Fibroblast of villous mesenchyme (primary cell): Measurements from ENCODE around the gene DSP. TPM values are rescaled to one million over a fixed set of nuclear protein-coding genes. Genes with fewer than 3 reads are reported as not detected.

ENCODE experiments used
- DNase-seq: peaks from one replicate; pipeline ENCODE4 v3.0.0-alpha.2; 2010; ENCODE audit warnings: low read depth
- H3K4me3 ChIP-seq: 2 replicates; pipeline ENCODE4 v1.5.1; 2011; ENCODE audit warnings: low read depth, mild to moderate bottlenecking, low read length
- CTCF ChIP-seq: IDR thresholded peaks from 2 replicates; pipeline ENCODE4 v1.5.1; 2012; ENCODE audit warnings: low read depth, mild to moderate bottlenecking, low read length; ENCODE audit not compliant: insufficient read depth
- total RNA-seq: library from RNA; depleted of rRNA; stranded (reverse); fragments of >200 nt; gene quantifications from 2 replicates; pipeline ENCODE4 v1.2.3, GENCODE V29; 2012

Gene DSP
- total RNA-seq, 1 donor: 28.1 TPM

- no peak overlapping the region for H3K4me3 ChIP-seq
- no peak for TF ChIP-seq CTCF
- no peak for DNase-seq
Measured at GRCh38 chr6:7624796-7625710, 83.6 kb downstream of the DSP start.

- H3K4me3 ChIP-seq: no peak overlapping the region
- no peak for TF ChIP-seq CTCF
- DNase-seq: no peak
Measured at GRCh38 chr6:7628479-7628878, 87.0 kb downstream of the DSP start.

- TF ChIP-seq CTCF: no peak
- DNase-seq: no peak
- H3K4me3 ChIP-seq: no peak overlapping the region
Measured at GRCh38 chr6:7628909-7629308, 87.4 kb downstream of the DSP start.

DNA sequence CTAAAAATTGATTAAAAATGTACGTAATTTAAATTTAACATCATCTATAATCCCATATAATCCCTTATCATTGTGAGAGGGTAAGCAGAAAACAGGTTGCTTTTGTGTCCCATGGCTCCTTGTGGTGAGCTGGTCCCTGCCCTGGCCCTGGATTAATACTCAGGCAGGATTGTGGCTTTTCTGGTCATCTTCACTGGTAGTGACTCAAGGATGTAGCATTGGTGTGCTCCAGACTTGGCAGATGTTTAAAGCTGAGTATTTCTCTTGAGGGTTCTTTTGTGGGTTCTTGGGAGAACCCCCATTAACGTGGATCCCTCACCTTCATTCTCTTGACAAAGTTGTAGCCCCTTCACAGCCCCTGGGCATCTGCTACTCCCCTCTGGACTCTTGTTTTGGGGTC, 87.8 kb downstream of the DSP start:
- no peak overlapping the region for H3K4me3 ChIP-seq
- TF ChIP-seq CTCF: no peak
- DNase-seq: no peak

DNA sequence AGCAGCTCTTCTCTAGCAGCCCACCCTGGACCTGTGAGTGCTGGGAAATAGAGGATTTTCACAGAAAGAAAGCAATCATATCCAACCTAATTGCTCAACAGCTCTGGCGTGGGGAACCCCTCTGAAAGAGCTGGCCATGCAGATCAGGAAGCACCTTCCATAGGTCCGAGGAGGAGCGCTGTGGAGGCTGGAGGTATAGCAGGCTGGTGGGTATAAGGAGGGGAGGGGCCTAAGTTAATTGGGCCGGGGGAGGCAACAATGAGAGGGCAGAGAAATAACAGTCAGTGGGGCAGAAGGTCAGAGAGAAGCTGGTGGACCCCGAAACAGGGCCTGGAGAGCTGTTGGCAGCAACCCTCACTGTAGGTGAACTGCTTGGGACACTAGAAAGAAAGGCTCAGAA, 89.3 kb downstream of the DSP start:
- no peak for DNase-seq
- no peak for TF ChIP-seq CTCF
- no peak overlapping the region for H3K4me3 ChIP-seq

GRCh38 chr6:7631466-7631865, 90.0 kb downstream of the DSP start:
- TF ChIP-seq CTCF: no peak
- no peak overlapping the region for H3K4me3 ChIP-seq
- peak; percentile 84 for DNase-seq
